Lower leg skin (tissue), 3 donors: Measurements from ENCODE around the gene FAM162A.

ENCODE experiments used
- CTCF ChIP-seq, 3 donors: fragments of 450-650 bp; IDR thresholded peaks; one replicate each; pipeline ENCODE4 v1.5.1; 2016; ENCODE audit warnings: antibody characterized with exemption in 3 of 3, mild to moderate bottlenecking in 3 of 3, moderate library complexity in 2 of 3
- POLR2A ChIP-seq, 2 donors: fragments of 450-650 bp; IDR thresholded peaks; one replicate each; pipeline ENCODE4 v1.6.1; 2016 to 2017; ENCODE audit warnings: antibody characterized with exemption in 2 of 2, mild to moderate bottlenecking in 1 of 2, moderate library complexity in 1 of 2

- TF ChIP-seq POLR2A (IDR thresholded peaks at IDR 0.05) (no peak), CTCF (IDR thresholded peaks at IDR 0.05) (no peak)
These were observed 25.5 kb downstream of the FAM162A start for GRCh38 chr3:122409446-122409845.
